ENCODE measurements around the gene NPAS3. TPM values are rescaled to one million over a fixed set of nuclear protein-coding genes. Genes with fewer than 3 reads are reported as not detected.

The NPAS3 gene
- 0.90 and 2.4 TPM in 2 replicates for total RNA-seq (2014; rRNA removed; shearing (Covaris generic))
- polyA plus RNA-seq (2015; cell fraction: cytosol; rRNA removed): 0.87 and 1.1 TPM in 2 replicates
- 1.5 and 1.6 TPM in 2 replicates for polyA plus RNA-seq (2015; cell fraction: nucleus; rRNA removed)

GRCh38 chr14:32938719-32939253, at the start of gene NPAS3:
Gene NPAS3 (plus strand): TSS chr14:32938879.
- in situ Hi-C loops (cut with HindIII; ENCODE audit: low pct_unique_long_range_greater_than_20kb, low sequenced_read_pairs): no loop called here
- no peak for DNase-seq (ENCODE audit: low read depth, low spot score)

- peak; percentile 52 for DNase-seq (ENCODE audit: low read depth, low spot score)
- in situ Hi-C loops (cut with HindIII; ENCODE audit: low pct_unique_long_range_greater_than_20kb, low sequenced_read_pairs): no loop called here
These were observed 41.5 kb upstream of the NPAS3 start for GRCh38 chr14:32896979-32897697.

GRCh38 chr14:32897698-32898064, 41.0 kb upstream of the NPAS3 start:
- DNase-seq (ENCODE audit: low read depth, low spot score): peak; percentile 46
- in situ Hi-C loops (cut with HindIII; ENCODE audit: low pct_unique_long_range_greater_than_20kb, low sequenced_read_pairs): no loop called here

GRCh38 chr14:32898876-32899275, 39.8 kb upstream of the NPAS3 start:
- no peak for DNase-seq (ENCODE audit: low read depth, low spot score)
- in situ Hi-C loops (cut with HindIII; ENCODE audit: low pct_unique_long_range_greater_than_20kb, low sequenced_read_pairs): no loop called here

- no peak for DNase-seq (ENCODE audit: low read depth, low spot score)
- in situ Hi-C loops (cut with HindIII; ENCODE audit: low pct_unique_long_range_greater_than_20kb, low sequenced_read_pairs): loop anchor here (25.0 kb wide), 1 partner anchor 313 kb away; no protein-coding TSS in a partner anchor
These were observed 38.1 kb upstream of the NPAS3 start for GRCh38 chr14:32900547-32900946.

- in situ Hi-C loops (cut with HindIII; ENCODE audit: low pct_unique_long_range_greater_than_20kb, low sequenced_read_pairs): loop anchor here (25.0 kb wide), 1 partner anchor 318 kb away; no protein-coding TSS in a partner anchor
- DNase-seq (ENCODE audit: low read depth, low spot score): no peak
These were observed 33.7 kb upstream of the NPAS3 start for GRCh38 chr14:32905013-32905412.

GRCh38 chr14:32906672-32907071, 32.0 kb upstream of the NPAS3 start:
- in situ Hi-C loops (cut with HindIII; ENCODE audit: low pct_unique_long_range_greater_than_20kb, low sequenced_read_pairs): loop anchor here (25.0 kb wide), 1 partner anchor 319 kb away; no protein-coding TSS in a partner anchor

GRCh38 chr14:32908196-32909084, 30.2 kb upstream of the NPAS3 start:
- in situ Hi-C loops (cut with HindIII; ENCODE audit: low pct_unique_long_range_greater_than_20kb, low sequenced_read_pairs): loop anchor here (25.0 kb wide), 1 partner anchor 321 kb away; no protein-coding TSS in a partner anchor
- DNase-seq (ENCODE audit: low read depth, low spot score): no peak

More at GRCh38 chr14:32906672-32907071, 32.0 kb upstream of the NPAS3 start:
- DNase-seq (ENCODE audit: low read depth, low spot score): no peak

GRCh38 chr14:32913725-32914124, 25.0 kb upstream of the NPAS3 start:
- in situ Hi-C loops (cut with HindIII; ENCODE audit: low pct_unique_long_range_greater_than_20kb, low sequenced_read_pairs): loop anchor here (25.0 kb wide), 1 partner anchor 326 kb away; no protein-coding TSS in a partner anchor
- DNase-seq (ENCODE audit: low read depth, low spot score): peak; percentile 77

- in situ Hi-C loops (cut with HindIII; ENCODE audit: low pct_unique_long_range_greater_than_20kb, low sequenced_read_pairs): loop anchor here (25.0 kb wide), 1 partner anchor 327 kb away; no protein-coding TSS in a partner anchor
- DNase-seq (ENCODE audit: low read depth, low spot score): no peak
These were observed 24.3 kb upstream of the NPAS3 start for GRCh38 chr14:32914391-32914790.

- in situ Hi-C loops (cut with HindIII; ENCODE audit: low pct_unique_long_range_greater_than_20kb, low sequenced_read_pairs): loop anchor here (25.0 kb wide), 1 partner anchor 333 kb away; no protein-coding TSS in a partner anchor
- DNase-seq (ENCODE audit: low read depth, low spot score): no peak
These were observed 17.9 kb upstream of the NPAS3 start for GRCh38 chr14:32920696-32921276.

- in situ Hi-C loops (cut with HindIII; ENCODE audit: low pct_unique_long_range_greater_than_20kb, low sequenced_read_pairs): no loop called here
- no peak for DNase-seq (ENCODE audit: low read depth, low spot score)
These were observed 13.2 kb upstream of the NPAS3 start for GRCh38 chr14:32925439-32925838.

GRCh38 chr14:32932302-32932913, 6.3 kb upstream of the NPAS3 start:
- DNase-seq (ENCODE audit: low read depth, low spot score): no peak

GRCh38 chr14:32932914-32933628, 5.6 kb upstream of the NPAS3 start:
- no peak for DNase-seq (ENCODE audit: low read depth, low spot score)
- in situ Hi-C loops (cut with HindIII; ENCODE audit: low pct_unique_long_range_greater_than_20kb, low sequenced_read_pairs): no loop called here

More at GRCh38 chr14:32932302-32932913, 6.3 kb upstream of the NPAS3 start:
- in situ Hi-C loops (cut with HindIII; ENCODE audit: low pct_unique_long_range_greater_than_20kb, low sequenced_read_pairs): no loop called here

- in situ Hi-C loops (cut with HindIII; ENCODE audit: low pct_unique_long_range_greater_than_20kb, low sequenced_read_pairs): no loop called here
- DNase-seq (ENCODE audit: low read depth, low spot score): no peak
These were observed 5.0 kb upstream of the NPAS3 start for GRCh38 chr14:32933629-32934072.

- in situ Hi-C loops (cut with HindIII; ENCODE audit: low pct_unique_long_range_greater_than_20kb, low sequenced_read_pairs): no loop called here
- DNase-seq (ENCODE audit: low read depth, low spot score): no peak
These were observed 4.4 kb upstream of the NPAS3 start for GRCh38 chr14:32934073-32934880.
